GM23338 (cell line): ENCODE measurements around the gene SYMPK.

Source experiments
- EZH2phosphoT487 ChIP-seq: fragments of 200-600 bp; sonication (generic); IDR thresholded peaks from one replicate; pipeline ENCODE4 v1.8.1; 2018; ENCODE audit warnings: antibody characterized with exemption; ENCODE audit not compliant: unreplicated experiment
- POLR2AphosphoS5 ChIP-seq: IDR thresholded peaks from 2 replicates; pipeline ENCODE4 v1.6.1; 2016; ENCODE audit warnings: antibody characterized with exemption, low read depth

DNA sequence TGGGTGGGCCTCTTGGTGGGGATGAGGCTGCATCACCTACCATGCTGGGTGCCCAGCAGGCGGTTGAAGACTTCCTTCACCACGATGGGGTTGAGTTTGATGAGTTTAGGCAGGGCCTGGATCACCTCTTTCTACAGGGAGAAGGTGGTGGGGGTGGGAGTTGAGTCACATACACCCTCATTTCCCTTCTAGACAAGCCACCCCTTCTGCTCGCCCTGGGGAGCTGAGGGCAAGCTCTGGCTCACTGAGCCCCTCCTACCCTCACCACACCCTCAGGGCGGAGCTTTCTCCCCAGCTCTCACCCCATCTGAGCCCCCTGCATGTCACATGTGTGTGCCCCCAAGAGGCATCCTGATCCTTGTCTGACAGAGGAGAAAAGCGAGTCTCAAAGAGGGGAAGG, 40.2 kb downstream of the SYMPK start:
- TF ChIP-seq EZH2phosphoT487 (no peak), POLR2AphosphoS5 (no peak)
